Measurements from ENCODE around the gene GSTA1.
"Not testable (repeated sequence)": the region's sequence is repeated elsewhere in the genome, so short reads cannot be mapped to it uniquely, and the experiment has no call there.

The GSTA1 gene

GRCh38 chr6:52757651-52758338 is 45.8 kb downstream of the GSTA1 start:
- DNase-seq (ENCODE audit: low read depth in 2 of 2), result not testable (repeated sequence)

GRCh38 chr6:52754443-52754842 is 49.2 kb downstream of the GSTA1 start:
- DNase-seq (ENCODE audit: low read depth in 2 of 2), result no peak

GRCh38 chr6:52753137-52753536 is 50.5 kb downstream of the GSTA1 start:
- not testable (repeated sequence) for DNase-seq (ENCODE audit: low read depth in 2 of 2)

GRCh38 chr6:52752310-52752709 is 51.3 kb downstream of the GSTA1 start:
- DNase-seq (ENCODE audit: low read depth in 2 of 2), result no peak

GRCh38 chr6:52749556-52750152 is 54.0 kb downstream of the GSTA1 start:
- no peak for DNase-seq (ENCODE audit: low read depth in 2 of 2)

GRCh38 chr6:52747301-52747700 is 56.3 kb downstream of the GSTA1 start:
- not testable (repeated sequence) for DNase-seq (ENCODE audit: low read depth in 2 of 2)

GRCh38 chr6:52746213-52746612 is 57.4 kb downstream of the GSTA1 start:
- DNase-seq (ENCODE audit: low read depth in 2 of 2), result no peak

GRCh38 chr6:52745764-52746201 is 57.8 kb downstream of the GSTA1 start:
- DNase-seq (ENCODE audit: low read depth in 2 of 2), result no peak

- DNase-seq (ENCODE audit: low read depth in 2 of 2), result no peak
Measured at GRCh38 chr6:52741872-52742271, 61.7 kb downstream of the GSTA1 start.

Measured in stimulated activated CD8-positive, alpha-beta memory T cell treated with anti-CD3 and anti-CD28 coated beads, Interleukin-7, amount 100 ng/mL, for 1 hour (primary cell).